CD14-positive monocyte (primary cell): ENCODE results near the gene SERP2. TPM values are rescaled to one million over a fixed set of nuclear protein-coding genes. Genes with fewer than 3 reads are reported as not detected.

Source experiments
- DNase-seq, 3 donors: peaks; one replicate each; pipeline ENCODE4 v3.0.0-alpha.2; 2011 to 2022
- H2AFZ ChIP-seq: 2 replicates; pipeline ENCODE4 v1.6.0; 2012; ENCODE audit warnings: mild to moderate bottlenecking, low read depth, low read length, inconsistent platforms; ENCODE audit not compliant: insufficient read depth, poor library complexity, severe bottlenecking
- H3K27ac ChIP-seq, 2 donors: 1 replicate in 1 of 2; 2 replicates in 1 of 2; pipeline ENCODE4 v1.5.1; 2012 to 2013; ENCODE audit warnings: low read length in 2 of 2, control low read depth in 1 of 2, inconsistent platforms in 1 of 2, low read depth in 1 of 2, mild to moderate bottlenecking in 1 of 2
- H3K27me3 ChIP-seq, 2 donors: one replicate each; pipeline versions ENCODE4 v1.6.0 to v1.6.1; 2011 to 2013; ENCODE audit warnings: low read length in 2 of 2; ENCODE audit not compliant: control insufficient read depth in 2 of 2, insufficient read depth in 2 of 2
- H3K36me3 ChIP-seq, 2 donors: replicated peaks in 1 of 2; 1 replicate in 1 of 2; 2 replicates in 1 of 2; pipeline versions ENCODE4 v1.5.1 to v1.6.1; 2012 to 2013; ENCODE audit warnings: low read length in 2 of 2, control low read depth in 1 of 2, inconsistent platforms in 1 of 2, mild to moderate bottlenecking in 1 of 2; ENCODE audit not compliant: insufficient read depth in 2 of 2, control insufficient read depth in 1 of 2
- H3K4me1 ChIP-seq, 2 donors: 1 replicate in 1 of 2; 2 replicates in 1 of 2; pipeline versions ENCODE4 v1.5.1 to v1.6.1; 2012 to 2013; ENCODE audit warnings: low read length in 2 of 2, control low read depth in 1 of 2, inconsistent platforms in 1 of 2, mild to moderate bottlenecking in 1 of 2, moderate library complexity in 1 of 2; ENCODE audit not compliant: insufficient read depth in 2 of 2, control insufficient read depth in 1 of 2
- H3K4me2 ChIP-seq: replicated peaks from 2 replicates; pipeline ENCODE3; 2012; ENCODE audit warnings: low read length, moderate library complexity, mild to moderate bottlenecking; ENCODE audit not compliant: poor library complexity, severe bottlenecking; ENCODE audit errors: extremely low read depth
- H3K4me3 ChIP-seq, 3 experiments: fragments of 200-600 bp in 1 of 3; sonication (generic) in 1 of 3; replicated peaks in 1 of 3; 1 replicate in 2 of 3; 2 replicates in 1 of 3; pipeline ENCODE4 v1.5.1; 2011 to 2013; ENCODE audit warnings: low read length in 3 of 3, mild to moderate bottlenecking in 3 of 3, control low read depth in 2 of 3, low read depth in 2 of 3, inconsistent platforms in 1 of 3, moderate library complexity in 1 of 3
- H3K79me2 ChIP-seq: 2 replicates; pipeline ENCODE4 v1.6.0; 2012; ENCODE audit warnings: mild to moderate bottlenecking, control low read depth, inconsistent platforms, low read length, moderate library complexity; ENCODE audit not compliant: insufficient read depth
- H3K9ac ChIP-seq: 2 replicates; pipeline ENCODE4 v1.6.0; 2017; ENCODE audit warnings: low read length, mild to moderate bottlenecking; ENCODE audit not compliant: insufficient read depth, poor library complexity, severe bottlenecking
- H3K9me3 ChIP-seq, 2 donors: replicated peaks in 1 of 2; 1 replicate in 1 of 2; 2 replicates in 1 of 2; pipeline versions ENCODE4 v1.5.1 to v1.6.1; 2012 to 2013; ENCODE audit warnings: low read length in 2 of 2, control low read depth in 1 of 2; ENCODE audit not compliant: control insufficient read depth in 1 of 2, insufficient read depth in 1 of 2
- H4K20me1 ChIP-seq: 2 replicates; pipeline ENCODE4 v1.6.0; 2012; ENCODE audit warnings: mild to moderate bottlenecking, low read length, control low read depth, moderate library complexity; ENCODE audit not compliant: insufficient read depth
- H3K27ac Mint-ChIP-seq, 7 donors: one replicate each; pipeline ENCODE4 v1.8.0; 2020; ENCODE audit warnings: mild to moderate bottlenecking in 7 of 7, mixed read lengths in 7 of 7, moderate library complexity in 6 of 7, inconsistent platforms in 2 of 7
- H3K27me3 Mint-ChIP-seq, 3 donors: one replicate each; pipeline ENCODE4 v1.8.0; 2021 to 2022; ENCODE audit warnings: low read depth in 3 of 3, mild to moderate bottlenecking in 3 of 3, mixed read lengths in 3 of 3, moderate library complexity in 3 of 3, inconsistent platforms in 1 of 3
- H3K36me3 Mint-ChIP-seq, 2 donors: one replicate each; pipeline ENCODE4 v1.8.0; 2020; ENCODE audit warnings: mixed read lengths in 2 of 2, inconsistent platforms in 1 of 2, mild to moderate bottlenecking in 1 of 2
- H3K4me1 Mint-ChIP-seq: one replicate; pipeline ENCODE4 v1.8.0; 2020; ENCODE audit warnings: mild to moderate bottlenecking, mixed read lengths
- H3K4me3 Mint-ChIP-seq, 2 donors: one replicate each; pipeline ENCODE4 v1.8.0; 2020; ENCODE audit warnings: mild to moderate bottlenecking in 2 of 2, mixed read lengths in 2 of 2, moderate library complexity in 1 of 2
- H3K9me3 Mint-ChIP-seq, 7 donors: one replicate each; pipeline ENCODE4 v1.8.0; 2020 to 2022; ENCODE audit warnings: mixed read lengths in 7 of 7, mild to moderate bottlenecking in 6 of 7, moderate library complexity in 6 of 7, inconsistent platforms in 2 of 7
- CTCF ChIP-seq: fragments of 200-600 bp; IDR thresholded peaks from one replicate; pipeline ENCODE4 v1.8.0; 2022; ENCODE audit warnings: antibody characterized with exemption, mild to moderate bottlenecking
- WGBS: methylation state at CpG from one replicate; pipeline ENCODE4 v1.1.5; 2013; ENCODE audit warnings: missing lambda C conversion rate; ENCODE audit not compliant: insufficient coverage; 5-methylcytosine and 5-hydroxymethylcytosine counted together
- intact Hi-C, 2 donors: fragments of 100-400 bp; cut with micrococcal nuclease; formaldehyde crosslinking; loops; one replicate each; pipeline versions ENCODE4 v1.15.0 to v1.15.1; 2023
- polyA plus RNA-seq, 3 donors: library from polyadenylated mRNA; depleted of rRNA in 1 of 3; unstranded in 2 of 3; stranded (reverse) in 1 of 3; fragments of 300-500 nt in 2 of 3; fragments of >200 nt in 1 of 3; fragmentation: Illumina TruSeq in 2 of 3; gene quantifications; 1 replicate in 2 of 3; 2 replicates in 1 of 3; pipeline ENCODE4 v1.2.3, GENCODE V29; 2012 to 2021

Gene SERP2
- polyA plus RNA-seq, 3 donors, result not detected

GRCh38 chr13:44342741-44343140 lies 30.9 kb upstream of the SERP2 start:
- Mint-ChIP-seq H3K4me1 (no peaks in the 10 kb centered on the region), H3K9me3 (peaks cover 0 to 3% (median 0%) of the 10 kb centered on the region in 7 donors), H3K27me3 (peaks cover 0 to 5% (median 1%) of the 10 kb centered on the region in 3 donors), H3K36me3 (no peaks in the 10 kb centered on the region), H3K4me3 (no peak overlapping the region), H3K27ac (no peak overlapping the region)
- no peak overlapping the region for H3K27ac ChIP-seq
- H2AFZ ChIP-seq, result no peak overlapping the region
- DNase-seq, result no peak
- no peak overlapping the region for H3K4me3 ChIP-seq
- no peak overlapping the region for H3K9ac ChIP-seq
- H3K36me3 ChIP-seq, result no peaks in the 10 kb centered on the region
- H3K9me3 ChIP-seq, result no peaks in the 10 kb centered on the region
- no peaks in the 10 kb centered on the region for H3K4me1 ChIP-seq
- no peaks in the 10 kb centered on the region for H3K27me3 ChIP-seq
- no CpG with 5 or more reads among the region's 1 CpG for WGBS
- TF ChIP-seq CTCF, result no peak
- H4K20me1 ChIP-seq, result no peaks in the 10 kb centered on the region
- no peaks in the 10 kb centered on the region for H3K79me2 ChIP-seq
- H3K4me2 ChIP-seq, result no peak overlapping the region
- intact Hi-C loops, result no loop called here

- no peak overlapping the region for H3K27ac Mint-ChIP-seq
- no peak overlapping the region for H3K27ac ChIP-seq
- no peaks in the 10 kb centered on the region for H3K36me3 Mint-ChIP-seq
- H3K4me2 ChIP-seq, result no peak overlapping the region
- no peaks in the 10 kb centered on the region for H3K4me1 Mint-ChIP-seq
- intact Hi-C loops, result no loop called here
- H3K4me1 ChIP-seq, result no peaks in the 10 kb centered on the region
- H3K27me3 ChIP-seq, result no peaks in the 10 kb centered on the region
- no peaks in the 10 kb centered on the region for H3K9me3 ChIP-seq
- H3K9me3 Mint-ChIP-seq, result peaks cover 0 to 3% (median 0%) of the 10 kb centered on the region in 7 donors
- no peak overlapping the region for H2AFZ ChIP-seq
- no peaks in the 10 kb centered on the region for H4K20me1 ChIP-seq
- no peak for TF ChIP-seq CTCF
- peaks cover 0 to 2% (median 0%) of the 10 kb centered on the region in 3 donors for H3K27me3 Mint-ChIP-seq
- no peak overlapping the region for H3K9ac ChIP-seq
- H3K79me2 ChIP-seq, result no peaks in the 10 kb centered on the region
- DNase-seq, result no peak
- H3K36me3 ChIP-seq, result no peaks in the 10 kb centered on the region
- H3K4me3 Mint-ChIP-seq, result no peak overlapping the region
- no peak overlapping the region for H3K4me3 ChIP-seq
These were observed 27.1 kb upstream of the SERP2 start for GRCh38 chr13:44346534-44346933.
